Amniotic stem cell (primary cell): ENCODE data around the gene S1PR2.
A peak's percentile ranks its signal among the peaks of the same experiment; 100 is the strongest.
"Not testable (repeated sequence)": the region's sequence is repeated elsewhere in the genome, so short reads cannot be mapped to it uniquely, and the experiment has no call there.

ENCODE experiments used
- DNase-seq: peaks from one replicate; lab custom pipeline; 2025; lab: John Stamatoyannopoulos, UW

The S1PR2 gene

DNA sequence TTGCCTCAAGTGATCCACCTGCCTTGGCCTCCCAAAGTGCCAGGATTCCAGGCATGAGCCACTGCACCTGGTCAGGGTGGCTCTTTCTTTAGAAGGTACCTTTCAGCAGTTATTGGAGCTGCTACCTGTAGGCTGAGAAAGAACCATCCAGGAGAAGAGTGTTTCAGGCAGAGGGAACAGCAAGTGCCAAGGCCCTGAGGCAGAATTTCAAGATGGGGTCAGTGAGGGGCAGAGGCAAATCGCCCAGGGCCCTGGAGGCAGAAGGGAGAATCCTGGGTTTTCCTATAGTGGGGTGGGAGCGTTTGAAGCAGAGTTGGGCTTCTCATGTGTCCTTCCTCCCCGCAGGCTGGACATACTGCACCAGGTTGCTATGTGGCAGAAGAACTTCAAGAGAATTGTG lies 23.1 kb upstream of the S1PR2 start:
- DNase-seq = no peak

DNA sequence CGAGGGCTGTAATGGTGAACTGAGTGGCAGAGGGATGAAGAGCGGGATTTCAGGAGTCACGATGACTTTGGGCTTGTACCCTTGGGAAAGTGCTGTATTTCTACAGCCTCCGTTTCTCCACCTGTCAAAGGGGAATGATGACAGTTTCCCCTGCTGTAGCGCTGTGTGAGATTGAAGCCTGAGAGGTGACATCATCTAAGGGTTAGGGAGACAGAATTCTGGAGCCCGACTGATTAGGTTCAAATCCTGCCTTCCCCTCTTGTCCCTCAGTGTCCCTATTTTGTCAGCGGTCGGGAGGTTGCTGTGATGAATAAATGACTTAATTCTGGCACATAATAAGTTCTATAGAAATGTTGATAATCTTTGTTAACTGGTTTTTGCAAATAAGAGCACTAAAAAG lies 21.6 kb upstream of the S1PR2 start:
- DNase-seq = no peak

DNA sequence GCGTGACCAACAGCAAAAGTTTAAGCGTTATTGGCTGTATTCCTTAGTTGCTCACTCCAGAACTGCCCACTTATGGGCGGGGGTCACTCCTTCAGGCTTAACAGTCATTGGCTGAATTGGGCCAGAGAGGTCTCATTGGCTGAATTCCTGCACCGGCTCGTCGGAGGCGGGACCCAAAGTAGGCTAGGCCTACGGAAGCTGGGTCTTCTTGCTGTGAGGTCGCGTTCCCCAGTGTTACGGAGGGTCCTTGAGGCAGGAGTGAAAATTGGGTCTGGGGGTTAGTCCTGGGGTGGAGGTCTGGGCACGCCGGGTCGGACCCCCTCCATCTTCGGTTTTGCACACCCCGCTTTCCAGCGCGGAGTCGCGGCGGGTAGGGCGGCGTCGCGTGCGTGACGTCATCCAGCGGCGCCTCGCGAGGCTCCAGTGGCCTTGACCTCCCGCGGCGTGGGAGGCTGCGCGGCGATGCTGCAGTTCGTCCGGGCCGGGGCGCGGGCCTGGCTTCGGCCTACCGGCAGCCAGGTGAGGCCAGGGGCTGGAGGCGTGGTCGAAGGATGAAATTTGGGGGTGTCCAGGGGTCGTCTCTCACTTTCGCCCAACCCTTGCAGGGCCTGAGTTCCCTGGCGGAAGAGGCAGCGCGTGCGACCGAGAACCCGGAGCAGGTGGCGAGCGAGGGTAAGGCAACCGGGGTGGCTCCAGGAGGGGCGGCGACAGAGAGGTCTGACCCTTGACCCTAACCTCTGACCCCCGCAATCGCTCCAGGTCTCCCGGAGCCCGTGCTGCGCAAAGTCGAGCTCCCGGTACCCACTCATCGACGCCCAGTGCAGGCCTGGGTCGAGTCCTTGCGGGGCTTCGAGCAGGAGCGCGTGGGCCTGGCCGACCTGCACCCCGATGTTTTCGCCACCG lies 20.9 kb upstream of the S1PR2 start, which contains the start of gene MRPL4:
TSS of gene MRPL4 (plus strand) at position 423 of the 903 bp plus-strand sequence. CDS start at position 463, 40 bp downstream.
- DNase-seq = peak; percentile 98

DNA sequence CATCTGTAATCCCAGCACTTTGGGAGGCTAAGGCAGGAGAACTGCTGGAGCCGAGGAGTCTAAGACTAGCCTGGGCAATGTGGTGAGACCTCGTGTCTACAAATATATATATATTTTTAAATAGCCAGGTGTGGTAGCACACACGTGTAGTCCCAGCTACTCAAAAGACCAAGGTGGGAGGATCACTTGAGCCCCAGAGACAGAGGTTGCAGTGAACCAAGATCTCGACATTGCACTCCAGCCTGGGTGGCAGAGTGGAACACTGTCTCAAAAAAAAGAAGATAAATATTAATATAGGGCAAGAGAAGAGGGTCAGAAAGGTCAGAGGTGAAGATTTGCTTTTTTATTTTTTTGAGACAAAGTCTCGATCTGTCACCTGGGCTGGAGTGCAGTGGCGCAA lies 15.4 kb upstream of the S1PR2 start:
- no peak for DNase-seq

DNA sequence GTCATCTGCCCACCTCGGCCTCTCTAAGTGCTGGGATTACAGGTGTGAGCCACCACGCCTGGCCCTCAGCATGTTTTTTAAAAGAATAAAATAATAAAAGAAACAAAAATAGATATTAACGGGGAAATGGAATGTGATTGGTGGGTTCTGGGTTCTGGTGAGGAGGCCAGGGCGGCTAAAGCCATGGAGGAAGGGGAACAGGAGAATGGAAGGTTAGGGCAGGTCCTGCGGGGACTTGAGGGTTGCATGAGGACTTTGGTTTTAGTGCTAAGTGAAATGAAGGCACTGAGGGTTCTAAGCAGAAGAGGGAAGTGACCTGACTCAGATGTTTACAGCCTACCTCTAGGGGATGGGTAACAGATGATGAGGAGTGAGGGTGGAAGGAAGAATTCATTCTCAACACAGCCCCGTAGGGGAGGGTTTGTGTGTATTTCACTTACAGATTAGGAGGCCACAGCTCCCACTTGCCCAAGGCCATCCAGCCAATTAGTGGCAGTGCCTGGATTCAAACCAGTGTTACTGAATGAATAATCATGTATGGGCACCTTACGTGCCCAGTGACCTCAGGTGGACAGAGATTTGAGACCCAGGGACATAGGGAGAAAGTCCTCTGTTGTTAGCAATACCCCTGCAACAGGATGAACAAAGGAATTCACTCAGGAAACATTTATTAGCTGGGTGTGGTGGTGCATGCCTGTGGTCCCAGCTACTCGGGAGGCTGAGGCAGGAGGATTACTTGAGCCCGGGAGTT lies 14.2 kb upstream of the S1PR2 start:
- no peak for DNase-seq

DNA sequence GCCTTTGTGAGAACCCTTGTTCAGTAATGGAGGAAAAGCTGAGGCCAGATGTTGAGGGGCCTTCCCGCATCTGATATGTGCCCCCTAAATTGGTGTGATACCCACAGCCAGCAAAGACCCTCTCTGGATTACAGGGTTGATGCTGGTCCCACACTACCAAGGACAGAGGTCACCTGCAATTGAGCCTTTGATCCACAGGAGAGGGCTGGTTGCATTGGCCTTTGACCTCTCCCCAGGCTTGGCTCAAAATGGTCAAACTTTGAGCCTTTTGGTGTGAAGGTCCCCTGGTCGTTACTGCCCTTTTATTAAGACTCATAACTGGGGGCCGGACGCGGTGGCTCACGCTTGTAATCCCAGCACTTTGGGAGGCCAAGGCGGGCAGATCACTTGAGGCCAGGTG lies 12.5 kb upstream of the S1PR2 start:
- no peak for DNase-seq

DNA sequence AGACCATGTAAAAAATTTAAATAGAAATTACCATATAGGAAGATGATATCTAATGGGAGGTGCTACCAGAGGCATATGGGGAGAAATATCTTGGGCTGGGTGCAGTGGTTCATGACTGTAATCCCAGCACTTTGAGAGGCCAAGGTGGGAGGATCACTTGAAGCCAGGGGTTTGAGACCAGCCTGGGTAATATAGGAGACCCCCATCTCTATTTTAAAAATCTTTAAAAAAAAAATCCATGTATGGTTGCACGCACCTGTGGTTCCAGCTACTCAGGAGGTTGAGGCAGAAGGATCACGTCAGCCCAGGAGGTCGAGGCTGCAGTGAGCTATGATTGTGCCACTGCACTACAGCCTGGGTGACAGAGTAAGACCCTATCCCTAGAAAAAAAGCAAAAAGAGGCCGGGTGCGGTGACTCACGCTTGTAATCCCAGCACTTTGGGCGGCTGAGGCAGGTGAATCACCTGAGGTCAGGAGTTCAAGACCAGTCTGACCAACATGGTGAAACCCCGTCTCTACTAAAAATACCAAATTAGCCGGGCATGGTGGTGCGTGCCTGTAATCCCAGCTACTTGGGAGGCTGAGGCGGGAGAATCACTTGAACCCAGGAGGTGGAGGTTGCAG lies 10.8 kb upstream of the S1PR2 start:
- not testable (repeated sequence) for DNase-seq

DNA sequence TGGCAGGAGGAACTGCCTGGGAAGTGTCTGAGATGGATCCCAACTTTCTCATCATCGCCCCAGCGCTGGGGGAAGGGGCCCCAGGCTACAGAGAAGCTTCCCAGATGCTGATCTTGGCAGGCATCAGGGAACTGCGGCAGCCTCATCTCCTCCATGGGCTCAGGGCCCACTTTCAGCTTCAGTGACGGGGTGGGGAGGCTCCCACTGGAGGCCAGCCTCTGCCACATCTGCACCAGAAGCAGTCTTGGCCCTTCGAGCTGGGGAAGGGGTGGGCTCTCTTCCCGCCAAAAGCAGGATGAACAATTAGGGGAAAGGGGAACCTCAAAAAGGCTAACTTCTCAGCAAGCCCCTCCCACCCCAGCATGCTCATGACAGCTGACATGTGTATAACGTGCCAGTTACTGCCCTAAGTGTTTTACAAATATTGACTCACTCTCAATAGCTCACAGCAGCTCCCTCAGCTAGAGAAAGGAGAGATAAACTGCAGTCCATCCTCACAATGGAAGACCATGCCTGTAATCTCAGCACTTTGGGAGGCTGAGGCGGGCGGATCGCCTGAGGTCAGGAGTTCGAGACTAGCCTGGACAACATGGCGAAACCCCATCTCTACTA lies 7.1 kb upstream of the S1PR2 start:
- DNase-seq = no peak

DNA sequence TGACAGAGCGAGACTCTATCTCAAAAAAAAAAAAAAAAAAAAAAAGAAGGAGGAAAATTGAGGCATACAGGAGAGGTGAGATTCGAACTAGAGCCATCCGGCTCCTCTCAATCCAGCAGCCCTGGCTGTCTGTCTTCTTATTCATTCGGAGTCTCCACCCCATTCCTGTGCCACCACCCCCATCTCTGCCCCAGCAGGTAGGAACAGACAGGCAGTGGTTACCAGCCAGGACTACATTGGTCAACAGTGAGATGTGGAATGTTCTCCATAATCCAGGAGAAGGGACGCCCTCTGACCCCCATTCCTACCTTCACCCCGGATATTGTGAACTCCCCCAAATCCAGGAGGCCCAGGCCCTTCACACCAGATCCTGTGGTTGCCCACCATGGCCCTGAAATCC lies 6.6 kb upstream of the S1PR2 start:
- DNase-seq = no peak

DNA sequence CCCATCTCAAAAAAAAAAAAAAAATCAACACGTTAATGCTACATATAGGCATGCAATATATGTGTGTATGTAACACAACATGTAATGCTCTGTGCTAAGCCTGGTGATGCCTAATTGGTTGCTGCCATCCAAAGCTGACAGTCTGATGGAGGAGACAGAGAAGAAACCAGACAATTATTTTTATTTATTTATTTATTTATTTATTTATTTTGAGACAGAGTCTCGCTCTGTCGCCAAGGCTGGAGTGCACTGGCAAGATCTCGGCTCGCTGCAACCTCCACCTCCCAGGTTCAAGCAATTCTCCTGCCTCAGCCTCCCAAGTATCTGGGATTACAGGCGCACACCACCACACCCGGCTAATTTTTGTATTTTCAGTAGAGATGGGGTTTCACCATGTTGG lies 4.3 kb upstream of the S1PR2 start:
- DNase-seq = not testable (repeated sequence)

DNA sequence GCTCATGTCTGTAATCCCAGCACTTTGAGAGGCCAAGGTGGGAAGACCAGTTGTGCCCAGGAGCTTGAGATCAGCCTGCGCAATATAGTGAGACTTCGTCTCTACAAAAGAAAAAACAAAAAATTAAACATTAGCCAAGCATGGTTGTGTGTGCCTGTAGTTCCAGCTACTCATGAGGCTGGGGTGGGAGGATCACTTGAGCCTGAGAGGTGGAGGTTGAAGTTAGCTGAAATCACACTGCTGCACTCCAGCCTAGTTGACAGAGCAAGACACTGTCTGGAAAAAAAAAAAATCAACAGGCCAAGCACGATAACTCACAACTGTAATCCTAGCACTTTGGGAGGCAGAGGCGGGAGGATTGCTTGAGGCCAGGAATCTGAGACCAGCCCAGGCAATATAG lies 3.9 kb upstream of the S1PR2 start:
- DNase-seq = no peak

DNA sequence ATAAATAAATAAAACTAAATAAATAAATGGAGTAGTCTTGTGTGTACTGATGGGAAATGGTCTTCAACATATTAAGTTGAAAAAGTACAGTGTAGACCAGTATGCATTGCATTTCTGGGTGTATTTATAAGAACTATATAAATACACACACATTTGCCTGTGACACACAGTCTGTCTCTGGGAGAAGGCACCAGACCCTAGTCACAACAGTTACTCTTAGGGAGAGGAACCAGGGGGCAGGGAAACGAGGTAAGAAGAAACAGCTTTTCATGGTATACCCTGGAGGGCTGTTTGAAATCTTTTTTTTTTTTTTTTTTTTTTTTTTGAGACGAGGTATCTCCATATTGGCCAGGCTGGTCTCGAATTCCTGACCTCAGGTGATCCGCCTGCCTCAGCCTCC lies 2.8 kb upstream of the S1PR2 start:
- DNase-seq = no peak

DNA sequence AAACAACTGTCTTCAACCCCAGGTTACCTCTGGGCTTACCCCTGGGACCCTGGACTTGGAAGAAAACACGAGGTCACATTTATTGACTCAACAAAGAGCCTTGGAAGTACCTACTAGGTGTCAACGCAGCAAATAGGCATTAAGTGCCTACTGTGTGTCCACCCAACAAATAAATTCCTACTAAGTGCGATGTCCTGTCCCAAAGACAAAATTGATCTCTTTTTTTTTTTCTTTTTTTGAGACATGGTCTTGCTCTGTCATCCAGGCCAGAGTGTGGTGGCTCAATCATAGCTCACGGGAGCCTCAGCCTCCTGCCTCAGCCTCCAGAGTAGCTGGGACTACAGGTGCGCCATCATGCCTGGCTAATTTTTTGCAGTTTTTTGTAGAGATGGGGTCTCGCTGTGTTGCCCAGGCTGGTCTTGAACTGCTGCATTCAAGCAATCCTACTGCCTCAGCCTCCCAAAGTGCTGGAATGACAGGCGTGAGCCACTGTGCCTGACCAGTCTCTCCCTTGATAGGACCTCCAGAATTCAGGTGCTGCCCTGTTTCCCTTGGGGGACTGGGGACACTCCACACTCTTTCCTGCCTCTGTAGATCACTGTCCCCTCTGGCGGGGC lies 589 bp upstream of the S1PR2 start:
- no peak for DNase-seq

DNA sequence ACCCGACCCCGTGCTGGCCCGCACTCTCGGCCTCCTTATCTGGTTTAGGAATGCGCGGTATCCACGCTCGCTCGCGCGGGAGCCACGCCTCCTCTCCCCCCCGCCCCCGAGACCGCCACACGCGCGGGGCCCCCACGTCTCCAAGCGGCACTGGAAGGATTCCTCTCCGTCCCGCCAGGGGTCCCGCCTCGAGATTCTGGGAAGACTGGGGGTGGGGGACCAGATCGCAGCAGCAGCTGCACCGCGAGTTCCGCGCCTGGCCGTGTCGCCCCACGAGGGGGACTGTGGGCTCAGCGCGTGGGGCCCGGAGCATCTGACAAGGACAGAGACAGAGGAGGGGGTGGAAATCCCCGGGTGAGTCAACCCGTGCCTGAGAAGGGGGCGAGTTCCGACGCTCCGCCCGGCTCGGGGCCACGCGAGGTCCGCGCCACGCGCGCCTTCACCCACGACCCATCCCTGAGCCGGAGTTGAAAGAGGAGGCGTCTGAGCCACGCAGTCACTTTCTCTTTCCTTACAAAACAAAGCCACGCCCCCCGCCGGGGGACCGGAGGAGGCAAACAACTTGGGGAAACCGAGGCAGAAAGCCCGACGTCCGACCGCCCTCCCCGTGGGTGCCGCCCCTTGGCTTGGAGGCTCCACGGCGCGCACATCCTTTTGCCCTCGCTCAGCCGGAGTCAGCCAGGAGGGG lies 814 bp downstream of the S1PR2 start:
- DNase-seq = no peak

DNA sequence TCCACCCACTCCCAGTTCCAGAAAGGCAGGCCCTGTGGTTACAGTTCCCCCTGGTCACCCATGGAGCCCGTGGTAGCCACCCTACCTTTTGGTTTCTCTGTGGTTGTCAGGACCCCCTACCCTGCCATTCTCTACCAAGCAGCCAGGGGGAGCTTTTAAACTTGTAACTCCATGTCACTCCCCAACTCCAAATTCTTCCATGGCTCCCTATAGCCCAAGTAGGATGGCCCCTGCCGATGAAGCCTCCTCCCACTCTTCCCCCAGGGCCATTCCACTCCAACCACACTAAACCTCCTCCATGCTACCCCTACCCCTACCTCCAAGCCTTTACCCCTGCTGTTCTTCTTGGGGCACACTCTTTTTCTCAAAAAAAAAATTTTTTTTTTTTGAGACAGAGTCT lies 2.2 kb downstream of the S1PR2 start:
- no peak for DNase-seq

DNA sequence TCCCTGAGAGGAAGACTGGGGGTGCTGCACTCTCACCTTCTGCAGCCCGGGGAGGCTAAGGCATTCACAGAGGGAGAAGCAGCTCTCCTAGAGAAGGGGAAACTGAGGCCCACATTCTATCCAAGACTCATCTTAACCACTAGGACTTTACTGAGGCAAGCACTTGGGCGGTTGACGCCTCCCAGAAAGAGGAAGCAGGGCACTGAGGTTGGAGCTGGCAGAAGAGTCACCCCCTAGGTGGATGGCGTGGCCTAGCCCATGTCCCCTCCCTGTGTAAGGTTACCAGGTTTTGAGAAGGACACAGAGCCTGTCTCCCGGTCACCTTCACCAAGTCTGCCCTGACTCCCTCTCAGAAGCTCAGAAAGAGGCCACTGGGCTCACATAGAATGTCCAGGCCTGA lies 2.7 kb downstream of the S1PR2 start:
- no peak for DNase-seq

DNA sequence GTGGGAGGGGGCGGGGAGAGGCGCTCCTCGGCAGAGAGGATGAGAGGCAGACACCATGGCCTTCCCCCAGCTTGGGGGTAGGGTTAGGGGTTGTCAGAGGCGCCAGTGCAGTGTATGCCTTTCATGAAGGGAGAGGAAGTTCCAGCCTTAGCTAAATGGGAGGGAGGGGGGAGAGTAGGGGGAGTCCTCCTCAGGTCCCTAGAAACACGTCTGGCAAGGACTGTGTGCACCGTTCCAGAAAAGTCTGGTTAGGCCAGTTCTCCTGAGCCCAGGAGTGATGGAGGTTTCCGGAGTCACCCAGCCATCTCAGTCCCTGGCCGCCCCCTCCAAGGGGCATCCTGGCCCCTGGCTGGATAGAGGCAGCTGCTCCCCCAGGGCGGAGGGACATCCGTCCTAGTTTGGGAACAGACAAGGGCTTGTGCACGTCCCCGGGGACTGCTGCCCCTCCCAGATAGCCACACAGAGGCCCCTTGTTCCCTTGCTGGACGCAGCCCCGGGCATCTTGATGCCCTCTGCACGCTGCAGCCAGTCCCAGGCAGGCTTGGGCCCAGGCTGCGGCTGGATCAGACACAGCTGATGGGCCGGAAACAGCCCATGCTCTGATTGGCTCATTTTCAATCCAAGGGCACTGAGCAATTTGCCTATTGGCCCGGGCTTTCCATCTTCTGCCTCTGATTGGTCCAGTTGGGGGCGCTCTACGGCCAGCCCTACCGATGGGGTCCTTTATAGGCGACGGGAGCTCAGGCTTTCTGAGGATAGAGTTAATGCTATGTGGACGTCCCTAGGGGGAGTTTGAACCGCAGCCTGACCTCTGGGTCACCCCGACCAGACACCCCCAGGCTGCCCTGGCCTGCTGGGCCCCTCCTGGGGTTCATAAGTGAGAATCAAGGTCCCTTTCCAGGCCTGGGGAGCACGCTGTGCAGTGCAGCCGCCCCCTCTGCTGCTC lies 3.8 kb downstream of the S1PR2 start:
- no peak for DNase-seq

DNA sequence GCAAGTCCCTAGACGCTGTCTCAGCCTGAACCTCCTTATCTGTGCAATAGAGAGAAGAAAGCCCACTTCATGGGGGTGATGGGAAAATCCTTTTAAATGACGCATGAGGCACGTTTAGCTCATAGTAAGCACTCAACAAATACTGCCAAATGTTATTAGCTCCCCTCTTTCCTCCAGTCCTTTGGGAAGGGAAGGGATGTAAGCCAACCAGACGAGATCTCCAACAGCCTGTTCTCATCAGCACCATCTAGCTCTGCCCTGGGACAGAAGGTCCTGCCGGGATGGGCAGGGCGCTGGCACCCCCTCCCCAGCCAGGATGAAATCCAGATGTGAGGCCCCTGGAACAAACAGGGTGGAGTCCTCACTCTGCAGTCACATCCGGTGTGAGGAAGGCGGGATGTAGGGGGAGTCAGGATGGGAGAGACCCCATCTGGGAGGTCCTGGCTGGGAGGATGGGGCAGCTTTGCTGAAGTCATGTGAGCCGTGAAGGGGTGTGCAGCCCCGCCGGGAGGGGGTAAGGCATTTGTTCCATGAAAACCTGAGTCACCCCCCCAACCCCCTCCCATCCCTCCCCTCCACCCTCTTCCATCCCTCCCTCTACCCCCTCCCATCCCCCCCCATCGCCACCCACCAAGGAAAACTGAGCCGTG lies 4.6 kb downstream of the S1PR2 start:
- no peak for DNase-seq

DNA sequence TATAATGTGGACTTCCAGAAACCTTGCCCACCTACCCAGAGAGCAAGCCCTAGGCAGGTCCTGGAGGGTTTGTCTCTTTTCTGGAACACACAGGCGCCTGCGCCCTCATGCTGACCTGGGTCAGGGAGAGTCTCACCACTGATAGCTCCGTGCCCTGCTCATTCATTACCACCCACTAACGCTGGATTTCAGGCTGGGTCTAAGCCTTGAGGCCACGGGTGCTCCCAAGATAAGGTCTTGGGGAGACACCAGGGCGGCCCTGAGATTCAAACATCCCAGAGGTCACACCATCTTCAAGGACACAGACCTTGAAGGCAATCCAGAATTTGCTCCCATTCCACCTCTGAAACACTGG lies 5.1 kb downstream of the S1PR2 start:
- no peak for DNase-seq

DNA sequence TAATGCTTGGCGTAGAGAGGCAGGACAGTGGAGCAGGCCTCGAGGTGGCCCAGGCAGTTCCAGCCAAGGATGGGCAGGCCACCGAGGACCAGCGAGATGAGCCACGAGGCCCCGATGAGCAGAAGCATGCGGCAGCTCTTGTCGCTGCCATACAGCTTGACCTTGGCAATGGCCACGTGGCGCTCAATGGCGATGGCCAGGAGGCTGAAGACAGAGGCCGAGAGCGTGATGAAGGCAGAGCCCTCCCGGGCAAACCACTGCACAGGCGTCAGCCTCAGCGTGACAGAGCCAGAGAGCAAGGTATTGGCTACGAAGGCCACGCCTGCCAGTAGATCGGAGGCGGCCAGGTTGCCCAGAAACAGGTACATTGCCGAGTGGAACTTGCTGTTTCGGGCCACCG lies 6.8 kb downstream of the S1PR2 start:
- no peak for DNase-seq
